Esophagus (tissue), 2 donors: ENCODE data around the gene TTBK1. TPM values are rescaled to one million over a fixed set of nuclear protein-coding genes. Genes with fewer than 3 reads are reported as not detected.

ENCODE experiments used
- H3K27ac ChIP-seq, 2 donors: one replicate each; pipeline ENCODE4 v1.5.1; 2013; ENCODE audit warnings: low read depth in 2 of 2, mild to moderate bottlenecking in 2 of 2, inconsistent platforms in 1 of 2, low read length in 1 of 2, moderate library complexity in 1 of 2
- H3K27me3 ChIP-seq, 2 donors: one replicate each; pipeline ENCODE4 v1.6.1; 2013; ENCODE audit warnings: low read length in 2 of 2, control low read depth in 1 of 2, mild to moderate bottlenecking in 1 of 2; ENCODE audit not compliant: insufficient read depth in 2 of 2, control insufficient read depth in 1 of 2
- H3K36me3 ChIP-seq, 2 donors: one replicate each; pipeline ENCODE4 v1.6.1; 2013; ENCODE audit warnings: low read length in 1 of 2; ENCODE audit not compliant: control insufficient read depth in 2 of 2, insufficient read depth in 2 of 2
- H3K4me1 ChIP-seq, 2 donors: one replicate each; pipeline ENCODE4 v1.6.1; 2013; ENCODE audit warnings: low read length in 1 of 2; ENCODE audit not compliant: control insufficient read depth in 2 of 2, insufficient read depth in 2 of 2
- H3K4me3 ChIP-seq, 2 donors: one replicate each; pipeline ENCODE4 v1.5.1; 2013; ENCODE audit warnings: low read length in 2 of 2, mild to moderate bottlenecking in 2 of 2, low read depth in 1 of 2, moderate library complexity in 1 of 2
- H3K9me3 ChIP-seq, 2 donors: one replicate each; pipeline ENCODE4 v1.6.1; 2013; ENCODE audit warnings: mild to moderate bottlenecking in 2 of 2, low read depth in 1 of 2, low read length in 1 of 2, moderate library complexity in 1 of 2; ENCODE audit not compliant: control insufficient read depth in 2 of 2, insufficient read depth in 1 of 2
- WGBS, 2 donors: extraction: QIAGEN DNeasy Blood & Tissue Kit; methylation state at CpG; one replicate each; pipeline ENCODE4 v1.1.7; 2013; 5-methylcytosine and 5-hydroxymethylcytosine counted together
- polyA plus RNA-seq, 2 donors: library from polyadenylated mRNA; stranded (reverse); fragments of 200-250 nt; gene quantifications; one replicate each; pipeline ENCODE4 v1.2.3, GENCODE V29; 2013
- donor health status: healthy with polysubstance abuse.
- donor health status: Bipolar disorder and iron deficiency.

TTBK1 gene
- polyA plus RNA-seq, 2 donors: 0.02 TPM

DNA sequence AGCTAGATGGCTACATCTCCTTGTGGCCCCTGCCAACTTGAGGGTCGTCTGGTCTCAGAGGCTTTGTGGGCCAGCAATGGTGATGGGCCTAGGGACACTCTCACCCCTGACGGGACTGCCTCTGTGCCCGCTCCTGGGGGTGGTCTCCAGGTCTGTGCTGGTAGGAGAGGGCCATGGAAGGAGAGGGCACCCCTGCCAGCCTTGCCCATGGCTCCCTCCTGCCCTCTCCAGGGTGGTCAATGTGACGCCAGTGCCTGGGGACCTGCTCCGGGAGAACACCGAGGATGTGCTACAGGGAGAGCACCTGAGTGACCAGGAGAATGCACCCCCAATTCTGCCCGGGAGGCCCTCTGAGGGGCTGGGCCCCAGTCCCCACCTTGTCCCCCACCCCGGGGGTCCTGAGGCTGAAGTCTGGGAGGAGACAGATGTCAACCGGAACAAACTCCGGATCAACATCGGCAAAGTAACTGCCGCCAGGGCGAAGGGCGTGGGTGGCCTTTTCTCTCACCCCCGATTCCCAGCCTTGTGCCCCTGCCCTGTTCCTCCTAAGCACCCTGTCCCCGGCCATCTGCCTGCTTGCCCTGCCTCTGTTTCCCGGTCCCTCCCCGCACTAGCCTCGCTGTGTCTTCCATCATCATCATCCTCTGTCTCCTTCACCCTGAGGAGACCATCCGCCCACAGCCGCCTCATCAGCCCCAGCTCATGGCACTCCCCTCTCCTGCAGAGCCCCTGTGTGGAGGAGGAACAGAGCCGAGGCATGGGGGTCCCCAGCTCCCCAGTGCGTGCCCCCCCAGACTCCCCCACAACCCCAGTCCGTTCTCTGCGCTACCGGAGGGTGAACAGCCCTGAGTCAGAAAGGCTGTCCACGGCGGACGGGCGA, 15.8 kb downstream of the TTBK1 start:
- Histone ChIP-seq H3K9me3 (no peaks in the 10 kb centered on the region), H3K4me1 (peaks cover 0 to 2% of the 10 kb centered on the region in 2 donors), H3K27me3 (no peaks in the 10 kb centered on the region), H3K4me3 (no peak overlapping the region), H3K27ac (no peak overlapping the region), H3K36me3 (peaks cover 0 to 1% of the 10 kb centered on the region in 2 donors)
- 90 to 92% methylated on average over 30 of the region's 30 CpGs for WGBS, 2 donors

- Histone ChIP-seq H3K4me1 (peaks cover 0 to 2% of the 10 kb centered on the region in 2 donors), H3K4me3 (no peak overlapping the region), H3K27me3 (no peaks in the 10 kb centered on the region), H3K36me3 (peaks cover 0 to 1% of the 10 kb centered on the region in 2 donors), H3K9me3 (no peaks in the 10 kb centered on the region), H3K27ac (no peak overlapping the region)
- whole genome bisulfite sequencing, 2 donors: 78 to 83% methylated on average over 4 of the region's 4 CpGs
Observed at GRCh38 chr6:43260791-43261190, 17.5 kb downstream of the TTBK1 start.

DNA sequence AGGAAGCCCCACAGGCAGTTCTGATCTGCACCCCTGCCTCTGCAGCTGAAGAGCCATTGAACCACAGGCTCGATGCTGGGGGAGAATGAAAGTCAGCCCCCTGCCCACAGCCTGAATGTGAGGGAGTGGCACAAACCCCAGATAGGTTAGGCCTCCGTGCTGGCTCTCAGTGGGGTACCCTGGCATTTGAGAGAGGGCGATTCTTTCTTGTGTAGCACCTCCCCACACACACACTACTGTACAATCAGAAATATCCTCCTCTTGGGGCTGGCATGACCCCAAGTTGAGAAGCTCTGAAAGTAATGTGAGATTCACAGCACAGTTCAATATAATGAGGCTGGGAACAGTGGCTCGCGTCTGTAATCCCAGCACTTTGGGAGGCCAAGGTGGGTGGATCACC, 17.9 kb downstream of the TTBK1 start:
- H3K27ac ChIP-seq: no peak overlapping the region
- 82 to 83% methylated on average over 5 of the region's 5 CpGs for WGBS, 2 donors
- no peaks in the 10 kb centered on the region for H3K27me3 ChIP-seq
- no peaks in the 10 kb centered on the region for H3K9me3 ChIP-seq
- H3K4me1 ChIP-seq: peaks cover 0 to 2% of the 10 kb centered on the region in 2 donors
- H3K4me3 ChIP-seq: no peak overlapping the region
- H3K36me3 ChIP-seq: peaks cover 0 to 1% of the 10 kb centered on the region in 2 donors

DNA sequence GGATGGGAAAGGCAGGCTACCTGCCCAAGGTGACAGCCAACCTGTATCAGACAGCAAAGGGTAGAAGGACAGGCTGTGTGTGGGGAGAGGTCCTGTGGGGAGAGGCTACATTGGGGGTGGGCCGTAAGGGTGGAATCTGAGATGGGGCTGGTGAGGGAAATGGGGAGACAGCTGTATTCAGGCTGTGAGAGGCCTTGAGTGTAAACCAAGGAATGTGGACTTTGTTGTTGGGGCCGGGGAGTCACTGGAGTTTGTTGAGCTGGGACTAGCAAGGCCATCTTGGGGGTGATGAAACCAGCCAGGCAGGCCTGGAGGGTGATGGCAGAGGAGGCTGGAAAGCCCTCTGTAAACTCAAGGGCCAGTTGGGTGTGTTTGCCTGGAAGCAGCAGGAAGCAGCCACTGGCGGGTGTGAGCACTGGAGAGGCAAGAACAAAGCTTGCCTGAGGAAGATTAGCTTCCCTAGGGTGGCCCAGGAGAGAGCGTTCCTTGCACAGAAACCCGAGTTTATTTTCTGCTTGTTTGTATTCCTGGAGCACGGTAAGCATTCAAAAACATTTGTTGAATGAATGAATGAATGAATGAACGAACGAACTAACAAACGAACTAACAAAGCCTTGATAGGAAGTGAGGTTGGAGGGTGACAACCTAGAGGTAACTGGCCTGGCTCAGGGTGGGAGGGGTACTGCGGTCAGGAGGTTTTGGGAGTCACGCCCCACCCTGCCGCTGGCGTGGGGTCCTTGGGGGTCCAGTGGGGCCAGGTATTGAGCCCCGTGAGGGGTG, 18.9 kb downstream of the TTBK1 start:
- Histone ChIP-seq H3K4me1 (peaks cover 0 to 2% of the 10 kb centered on the region in 2 donors), H3K9me3 (no peaks in the 10 kb centered on the region), H3K36me3 (peaks cover 0 to 1% of the 10 kb centered on the region in 2 donors), H3K4me3 (no peak overlapping the region), H3K27me3 (no peaks in the 10 kb centered on the region), H3K27ac (no peak overlapping the region)
- 75 to 79% methylated on average over 14 of the region's 14 CpGs for WGBS, 2 donors

DNA sequence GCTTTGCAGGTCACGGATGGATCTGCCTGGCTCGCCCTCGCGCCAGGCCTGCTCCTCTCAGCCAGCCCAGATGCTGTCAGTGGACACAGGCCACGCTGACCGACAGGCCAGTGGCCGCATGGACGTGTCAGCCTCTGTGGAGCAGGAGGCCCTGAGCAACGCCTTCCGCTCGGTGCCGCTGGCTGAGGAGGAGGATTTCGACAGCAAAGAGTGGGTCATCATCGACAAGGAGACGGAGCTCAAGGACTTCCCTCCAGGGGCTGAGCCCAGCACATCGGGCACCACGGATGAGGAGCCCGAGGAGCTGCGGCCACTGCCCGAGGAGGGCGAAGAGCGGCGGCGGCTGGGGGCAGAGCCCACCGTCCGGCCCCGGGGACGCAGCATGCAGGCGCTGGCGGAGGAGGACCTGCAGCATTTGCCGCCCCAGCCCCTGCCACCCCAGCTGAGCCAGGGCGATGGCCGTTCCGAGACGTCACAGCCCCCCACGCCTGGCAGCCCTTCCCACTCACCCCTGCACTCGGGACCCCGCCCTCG, 19.6 kb downstream of the TTBK1 start:
- Histone ChIP-seq H3K27ac (no peak overlapping the region), H3K9me3 (no peaks in the 10 kb centered on the region), H3K4me3 (no peak overlapping the region), H3K36me3 (peaks cover 0 to 1% of the 10 kb centered on the region in 2 donors), H3K27me3 (no peaks in the 10 kb centered on the region), H3K4me1 (peaks cover 0 to 2% of the 10 kb centered on the region in 2 donors)
- 87 to 90% methylated on average over 36 to 39 of the region's 39 CpGs for whole genome bisulfite sequencing, 2 donors

GRCh38 chr6:43263314-43264178, 20.3 kb downstream of the TTBK1 start:
- Histone ChIP-seq H3K4me1 (peaks cover 0 to 2% of the 10 kb centered on the region in 2 donors), H3K27ac (no peak overlapping the region), H3K27me3 (no peaks in the 10 kb centered on the region), H3K4me3 (no peak overlapping the region), H3K36me3 (peaks cover 0 to 1% of the 10 kb centered on the region in 2 donors), H3K9me3 (no peaks in the 10 kb centered on the region)
- 49 to 53% methylated on average over 12 of the region's 12 CpGs for WGBS, 2 donors

GRCh38 chr6:43264599-43265145, 21.4 kb downstream of the TTBK1 start:
- Histone ChIP-seq H3K36me3 (peaks cover 0 to 1% of the 10 kb centered on the region in 2 donors), H3K9me3 (no peaks in the 10 kb centered on the region), H3K27ac (no peak overlapping the region), H3K4me1 (peaks cover 1 to 6% of the 10 kb centered on the region in 2 donors), H3K4me3 (no peak overlapping the region), H3K27me3 (no peaks in the 10 kb centered on the region)
- WGBS, 2 donors: 84 to 86% methylated on average over 5 of the region's 5 CpGs

- H3K27ac ChIP-seq: no peak overlapping the region
- H3K36me3 ChIP-seq: peaks cover 0 to 1% of the 10 kb centered on the region in 2 donors
- no peak overlapping the region for H3K4me3 ChIP-seq
- H3K4me1 ChIP-seq: peaks cover 3 to 6% of the 10 kb centered on the region in 2 donors
- H3K9me3 ChIP-seq: no peaks in the 10 kb centered on the region
- WGBS, 2 donors: 88 to 93% methylated on average over 6 of the region's 6 CpGs
- H3K27me3 ChIP-seq: no peaks in the 10 kb centered on the region
Observed at GRCh38 chr6:43265564-43265963, 22.3 kb downstream of the TTBK1 start.
